GM18502 (cell line): Measurements from ENCODE around the gene TACO1.

Experiments used
- ATAC-seq: cut with Tn5 transposase; IDR thresholded peaks from one replicate; pipeline ENCODE4 v1.9.1; 2021; ENCODE audit warnings: mild to moderate bottlenecking; ENCODE audit not compliant: unreplicated experiment, poor library complexity

Gene TACO1

GRCh38 chr17:63634816-63635215, 34.1 kb downstream of the TACO1 start:
- ATAC-seq, result no peak

GRCh38 chr17:63635290-63635689, 34.6 kb downstream of the TACO1 start:
- ATAC-seq, result no peak

- ATAC-seq, result no peak
These were observed 35.1 kb downstream of the TACO1 start for GRCh38 chr17:63635787-63636186.

- ATAC-seq, result no peak
These were observed 38.4 kb downstream of the TACO1 start for GRCh38 chr17:63639125-63639524.

- ATAC-seq, result no peak
These were observed 39.3 kb downstream of the TACO1 start for GRCh38 chr17:63640038-63640437.

DNA sequence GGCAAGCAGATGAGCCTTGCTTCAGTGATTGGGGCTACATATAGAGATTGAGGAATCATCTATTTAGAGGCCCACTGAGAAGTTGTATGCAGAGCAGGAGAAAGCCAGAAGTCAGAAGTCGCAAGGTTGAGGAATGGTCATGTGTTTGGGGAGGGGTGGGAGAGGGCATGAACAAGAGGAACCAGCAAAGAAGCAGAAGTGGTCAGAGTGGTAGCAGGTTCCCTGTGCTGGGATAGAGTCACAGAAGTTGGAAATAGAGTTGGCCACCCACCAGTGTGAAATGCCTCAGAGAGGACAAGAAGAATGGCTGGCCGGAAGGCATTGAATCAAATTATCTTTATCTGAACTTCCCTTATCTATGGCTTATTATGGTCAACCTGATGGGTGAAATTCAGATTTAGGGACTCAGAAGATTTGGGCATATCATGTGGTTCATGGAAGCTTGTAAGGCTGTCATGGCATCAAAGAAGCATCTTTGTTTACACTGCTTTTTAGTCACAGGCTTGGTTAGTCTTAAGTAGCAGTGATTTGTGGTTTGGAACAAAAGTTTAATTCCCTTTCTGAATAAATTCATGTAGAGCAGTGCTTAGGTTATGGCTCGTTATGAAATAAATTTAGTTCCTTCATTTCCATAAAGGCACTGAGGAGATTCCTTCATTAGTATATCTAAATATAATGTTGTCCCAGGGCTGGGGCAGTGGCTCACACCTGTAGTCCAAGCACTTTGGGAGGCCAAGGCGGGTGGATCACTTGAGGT, 41.2 kb downstream of the TACO1 start:
- no peak for ATAC-seq

DNA sequence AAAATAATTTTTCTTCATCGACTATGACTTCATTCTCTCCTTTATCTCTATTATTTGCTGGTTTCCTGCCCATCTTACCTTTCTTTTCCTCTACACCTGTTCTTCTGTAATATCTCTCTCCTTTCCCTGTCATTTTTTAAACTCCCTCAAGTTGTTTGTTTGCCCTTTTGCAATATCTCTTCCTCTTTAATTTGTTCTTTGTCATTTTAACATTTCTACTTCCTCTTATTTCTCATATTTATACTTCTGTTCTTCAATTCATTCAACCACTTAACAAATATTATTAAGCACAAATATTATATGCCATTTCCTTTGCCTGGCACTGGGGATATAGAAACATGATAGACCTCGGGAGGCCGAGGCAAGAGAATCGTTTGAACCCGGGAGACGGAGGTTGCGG, 44.2 kb downstream of the TACO1 start:
- no peak for ATAC-seq

GRCh38 chr17:63645775-63646487, 45.2 kb downstream of the TACO1 start:
- ATAC-seq, result peak; percentile 73

DNA sequence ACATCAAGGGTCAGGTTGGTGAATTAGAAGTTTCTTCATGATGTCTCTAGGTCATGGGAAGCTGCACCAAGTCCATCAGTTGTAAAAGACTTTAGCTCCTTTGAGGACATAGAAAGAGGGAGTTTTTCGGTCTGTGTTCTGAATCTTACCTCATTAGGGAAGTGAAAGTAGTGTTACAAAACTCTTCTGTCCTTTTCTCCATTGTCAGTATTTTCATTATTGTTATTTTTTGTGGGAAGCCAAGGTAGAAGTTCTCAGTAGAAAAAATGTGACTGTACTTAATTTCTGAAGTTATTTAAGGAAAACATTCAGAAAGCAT, 45.8 kb downstream of the TACO1 start:
- ATAC-seq, result peak; percentile 96

DNA sequence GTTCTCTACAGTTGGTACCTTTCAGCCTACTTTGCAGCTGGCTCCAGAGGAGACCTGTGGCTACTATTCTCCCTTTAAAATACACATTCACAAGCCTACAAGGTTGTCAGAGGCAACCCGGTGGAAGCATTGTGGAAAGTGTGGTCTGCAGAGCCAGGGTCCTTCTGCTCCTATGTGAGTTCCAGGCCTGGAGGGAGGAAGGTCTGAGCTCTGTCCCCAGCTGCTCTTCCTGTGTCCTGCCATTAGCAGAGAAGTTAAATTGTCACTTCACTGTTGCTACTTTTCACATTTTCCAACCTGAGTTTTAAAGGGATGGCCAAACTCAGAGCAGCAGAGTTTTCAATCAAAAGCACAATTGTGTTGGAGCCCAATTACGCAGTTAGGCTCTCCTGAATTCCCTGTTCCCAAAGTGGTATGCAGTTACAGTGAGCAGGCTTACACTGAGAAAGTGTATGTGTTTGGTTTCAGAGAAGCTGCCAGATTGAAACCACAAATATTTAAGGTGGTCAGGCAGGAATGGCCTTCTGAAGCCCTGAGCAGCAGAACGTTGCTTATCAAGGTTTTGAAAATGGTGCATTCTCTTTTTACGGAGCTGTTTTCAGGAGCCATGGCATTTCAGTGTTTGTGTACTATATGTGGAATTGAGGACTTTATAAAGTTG, 46.5 kb downstream of the TACO1 start:
- no peak for ATAC-seq

GRCh38 chr17:63647936-63648335, 47.2 kb downstream of the TACO1 start:
- ATAC-seq, result no peak

DNA sequence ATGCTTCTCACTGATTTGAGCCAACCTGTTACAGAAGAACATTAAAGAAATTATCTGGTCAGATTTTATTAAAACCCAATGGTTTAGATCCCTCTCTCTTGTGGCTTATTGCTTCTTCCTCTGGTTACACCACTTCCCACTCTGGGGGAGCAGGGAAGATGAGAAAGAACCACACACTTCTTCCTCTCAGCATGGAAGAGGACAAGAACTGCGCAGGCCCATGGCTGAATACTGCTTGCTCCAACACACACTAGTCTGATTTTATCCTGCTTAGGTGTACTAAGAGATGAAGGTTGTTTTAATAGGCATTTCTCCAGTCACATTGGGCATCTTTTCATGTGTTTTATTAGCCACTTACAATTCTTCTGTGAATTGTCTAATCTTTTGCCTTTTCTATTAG, 49.1 kb downstream of the TACO1 start:
- no peak for ATAC-seq

DNA sequence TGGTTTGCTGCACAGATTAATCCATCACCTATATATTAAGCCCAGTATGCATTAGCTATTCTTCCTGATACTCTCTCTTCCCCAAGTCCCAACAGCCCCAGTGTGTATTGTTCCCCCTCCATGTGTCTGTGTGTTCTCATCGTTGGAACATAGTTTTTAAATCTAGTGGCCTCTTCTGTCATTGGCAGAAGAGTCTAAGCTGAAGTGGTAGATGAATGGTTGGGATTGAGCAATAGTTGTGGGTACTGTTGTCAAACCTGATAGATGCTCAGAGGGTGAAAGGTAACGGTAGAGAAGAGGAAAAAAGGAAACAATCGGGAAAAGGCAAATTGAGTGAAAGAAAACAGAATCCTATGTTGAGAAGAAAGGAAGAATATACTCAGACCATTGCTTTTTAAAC, 51.4 kb downstream of the TACO1 start:
- no peak for ATAC-seq

DNA sequence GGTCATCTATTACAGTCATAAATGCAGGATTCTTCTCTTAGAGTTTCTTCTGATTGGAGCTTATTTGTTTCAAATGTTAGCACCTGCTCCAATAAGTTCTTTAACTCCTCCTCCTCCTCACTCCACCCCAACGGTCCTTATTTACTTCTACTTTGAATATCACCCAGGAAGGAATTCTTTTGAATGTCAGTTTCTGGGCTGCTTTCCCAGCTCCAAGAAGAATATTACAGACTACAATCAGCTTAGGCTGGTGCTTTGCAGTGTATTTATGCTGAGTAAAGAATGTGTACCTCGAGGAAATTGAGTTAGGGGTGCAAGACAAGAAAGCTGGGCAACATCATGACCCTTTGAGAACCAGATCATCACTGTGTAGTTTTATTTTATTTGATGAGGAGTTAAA, 52.4 kb downstream of the TACO1 start:
- ATAC-seq, result no peak

GRCh38 chr17:63657786-63658185, 57.1 kb downstream of the TACO1 start:
- no peak for ATAC-seq
